ENCODE measurements around the gene RGS12.

Gene RGS12

DNA sequence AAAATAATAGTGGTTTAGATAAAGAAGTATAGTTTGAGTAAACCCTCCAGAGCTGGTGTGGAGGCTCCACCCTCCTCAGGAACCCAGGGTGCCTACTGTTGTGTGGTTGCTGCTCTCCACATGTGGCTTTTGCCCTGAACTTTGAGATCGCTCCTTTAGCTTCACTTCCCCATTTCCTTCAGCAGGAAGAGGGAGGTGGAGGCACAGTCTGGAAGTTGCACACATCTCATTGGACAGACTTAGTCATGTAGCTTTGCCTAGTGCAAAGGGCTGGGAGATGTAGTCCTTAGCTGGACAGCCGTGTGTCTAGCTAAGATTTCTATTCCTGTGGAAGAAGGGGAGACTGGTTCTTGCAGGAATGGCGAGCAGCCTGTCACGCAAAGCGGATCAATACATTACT, 37.9 kb downstream of the RGS12 start:
- no peak for DNase-seq (ENCODE audit: low spot score)

DNA sequence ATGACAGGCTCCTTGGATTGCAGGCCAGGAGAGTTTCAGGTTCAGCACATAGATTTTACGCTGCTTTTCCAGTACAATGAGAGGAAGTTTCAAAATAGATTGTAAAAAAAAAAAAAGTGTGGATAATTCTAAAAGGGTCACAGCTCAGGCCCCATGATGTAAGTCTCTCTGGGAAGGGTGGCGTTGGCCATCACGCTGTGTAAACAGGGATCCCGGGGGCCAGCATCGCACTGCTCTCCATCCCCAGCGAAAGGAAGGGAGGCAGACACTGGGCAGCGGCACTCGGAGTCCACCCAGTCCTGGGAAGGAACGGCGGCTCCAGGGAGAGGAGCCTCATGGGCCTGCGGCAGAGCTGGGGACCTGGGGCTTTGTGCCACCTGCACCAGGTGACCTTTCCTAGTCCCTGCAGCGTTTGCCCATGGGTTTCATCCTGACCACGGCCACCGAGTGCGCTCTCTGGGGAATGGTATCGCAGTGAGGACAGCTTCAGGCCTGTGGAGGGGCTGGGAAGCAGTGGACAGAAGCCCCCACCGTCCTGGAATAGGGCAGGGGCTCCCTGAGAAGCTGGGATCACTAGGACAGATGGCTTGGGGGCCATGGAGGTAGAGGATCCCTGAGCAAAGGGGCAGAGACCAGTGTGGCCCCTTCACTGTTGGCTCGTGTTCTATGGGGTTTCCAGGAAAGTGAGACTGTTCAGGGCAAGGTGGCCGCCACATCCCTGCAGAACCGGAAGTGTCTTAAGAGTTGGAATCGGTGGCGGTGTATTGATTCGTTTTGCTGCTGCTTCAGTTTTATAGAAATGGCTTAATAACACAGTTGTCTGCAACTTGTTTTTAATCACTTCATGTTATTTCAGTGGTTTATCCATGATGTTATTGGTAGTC, 38.9 kb downstream of the RGS12 start:
- no peak for DNase-seq (ENCODE audit: low spot score)

GRCh38 chr4:3332498-3332897, 39.7 kb downstream of the RGS12 start:
- DNase-seq (ENCODE audit: low spot score) = no peak

- DNase-seq (ENCODE audit: low spot score) = no peak
Measured at GRCh38 chr4:3334316-3334715, 41.5 kb downstream of the RGS12 start.

DNA sequence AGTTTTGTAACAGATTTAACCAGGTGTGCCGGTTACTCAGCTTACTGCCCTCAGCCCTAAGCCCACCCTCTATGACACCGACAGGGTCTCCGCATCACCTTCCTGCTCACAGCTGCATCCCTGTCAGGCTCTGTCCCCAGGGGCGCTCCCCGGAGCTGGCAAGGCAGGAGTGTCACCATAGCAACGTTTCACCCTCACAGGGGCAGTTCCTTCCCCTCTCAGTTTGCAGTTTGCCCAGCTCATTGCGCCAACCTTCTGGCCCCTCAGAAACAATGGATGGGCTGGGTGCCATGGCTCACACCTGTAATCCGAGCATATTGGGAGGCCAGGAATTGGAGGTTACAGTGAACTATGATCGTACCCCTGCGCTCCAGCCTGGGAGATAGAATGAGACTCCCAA, 42.6 kb downstream of the RGS12 start:
- no peak for DNase-seq (ENCODE audit: low spot score)

GRCh38 chr4:3335982-3336381, 43.2 kb downstream of the RGS12 start:
- no peak for DNase-seq (ENCODE audit: low spot score)

DNA sequence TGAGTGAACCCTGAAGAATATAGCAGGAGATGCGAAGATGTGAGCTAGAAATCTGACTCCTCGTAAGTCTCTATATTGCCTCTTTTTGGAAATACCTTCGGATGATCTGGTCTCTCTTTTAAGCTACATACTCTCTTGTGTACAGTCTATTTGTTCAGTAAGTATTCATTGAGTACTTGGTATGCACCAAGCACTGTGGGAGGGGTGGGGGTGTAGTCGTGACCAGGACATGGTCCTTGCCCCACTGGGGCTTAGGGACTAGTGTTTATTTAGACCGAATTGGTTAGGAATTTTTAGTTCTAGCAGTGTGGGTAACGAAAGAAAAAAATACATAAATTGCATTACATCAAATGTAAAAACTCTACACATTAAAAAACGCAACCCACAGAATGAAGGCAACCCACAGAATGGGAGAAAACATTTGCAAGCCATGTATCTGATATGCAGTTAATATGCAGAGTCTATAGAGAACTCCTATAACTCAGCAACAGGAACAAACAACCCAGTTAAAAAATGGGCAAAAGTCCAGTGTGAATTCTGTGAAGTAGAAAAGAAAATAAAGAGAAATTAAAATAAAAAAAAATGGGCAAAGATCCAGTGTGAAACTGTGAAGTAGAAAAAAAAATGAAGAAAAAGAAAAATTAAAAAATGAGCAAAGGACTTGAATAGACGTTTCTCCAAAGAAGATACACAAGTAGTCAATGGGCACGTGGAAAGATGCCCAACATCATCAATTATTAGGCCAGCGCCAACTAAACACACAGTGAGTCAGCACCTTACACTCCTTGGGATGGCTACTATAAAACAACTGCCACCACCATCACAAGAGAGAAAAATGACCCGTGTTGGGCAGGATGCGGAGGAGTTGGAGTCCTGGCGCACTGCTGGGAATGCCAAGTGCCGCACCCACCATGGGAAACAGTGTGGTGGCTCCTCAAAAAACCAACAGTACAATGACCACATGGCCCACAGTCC, 43.8 kb downstream of the RGS12 start:
- no peak for DNase-seq (ENCODE audit: low spot score)

- no peak for DNase-seq (ENCODE audit: low spot score)
Measured at GRCh38 chr4:3337357-3337732, 44.5 kb downstream of the RGS12 start.

DNA sequence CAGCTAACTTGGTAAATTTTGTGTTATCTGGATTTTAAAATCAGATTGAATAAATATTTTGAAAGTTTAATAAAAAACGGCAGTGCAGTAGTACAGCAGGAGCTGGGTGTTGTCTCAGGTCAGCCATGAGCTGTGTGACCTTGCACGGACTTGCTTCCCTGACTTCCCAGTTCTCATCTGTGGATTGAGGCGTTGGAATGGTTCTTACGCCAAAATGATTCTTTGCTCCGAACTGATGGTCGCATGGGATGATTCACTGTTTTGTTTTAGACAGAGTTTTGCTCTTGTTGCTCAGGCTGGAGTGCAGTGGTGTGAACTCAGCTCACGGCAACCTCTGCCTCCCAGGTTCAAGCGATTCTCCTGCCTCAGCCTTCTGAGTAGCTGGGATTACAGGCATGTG, 45.0 kb downstream of the RGS12 start:
- no peak for DNase-seq (ENCODE audit: low spot score)

GRCh38 chr4:3338321-3338838, 45.6 kb downstream of the RGS12 start:
- DNase-seq (ENCODE audit: low spot score) = no peak

DNA sequence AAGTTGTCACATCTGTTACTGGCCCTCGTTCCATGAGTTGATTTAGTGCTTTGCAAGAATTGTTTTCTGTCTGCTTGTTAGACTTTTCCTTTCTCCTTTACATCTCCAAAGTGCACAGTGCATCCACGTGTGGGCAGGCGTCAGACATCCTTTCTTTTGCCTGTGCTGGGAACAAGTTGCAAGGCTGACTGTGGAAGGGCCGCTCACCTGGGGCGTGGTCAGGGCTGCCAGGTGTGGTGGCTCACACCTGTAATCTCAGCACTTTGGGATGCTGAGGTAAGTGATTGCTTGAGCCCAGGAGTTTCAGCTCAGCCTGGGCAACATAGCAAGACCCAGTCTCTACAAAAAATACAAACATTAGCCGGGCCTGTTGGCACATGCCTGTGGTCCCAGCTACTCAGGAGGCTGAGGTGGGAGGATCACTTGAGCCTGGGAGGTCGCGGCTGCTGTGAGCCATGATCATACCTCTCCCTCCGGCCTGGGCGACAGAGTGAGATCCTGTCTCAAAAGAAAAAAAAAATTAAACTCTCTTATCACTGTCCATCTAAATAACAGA, 46.2 kb downstream of the RGS12 start:
- DNase-seq (ENCODE audit: low spot score) = no peak

DNA sequence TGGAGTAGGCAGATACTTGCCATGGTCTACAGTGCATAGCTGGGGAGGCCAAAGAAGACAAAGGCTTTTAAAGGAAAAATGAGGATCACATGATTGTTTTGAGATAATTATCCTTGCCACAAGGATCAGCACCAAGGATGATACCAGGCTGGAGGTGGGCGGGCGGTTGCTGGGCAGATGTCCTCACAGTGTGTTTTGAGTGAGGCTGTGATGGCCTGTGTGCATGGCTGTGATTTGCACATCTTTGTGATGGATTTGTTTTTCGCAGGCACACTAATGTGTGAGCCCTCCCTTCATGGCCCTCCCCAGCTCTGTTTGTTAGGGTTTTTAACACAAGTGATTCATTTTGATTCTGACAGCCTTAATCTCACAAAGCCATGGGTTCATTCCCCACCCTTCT, 46.8 kb downstream of the RGS12 start:
- DNase-seq (ENCODE audit: low spot score) = no peak

GRCh38 chr4:3340038-3340699, 47.3 kb downstream of the RGS12 start:
- DNase-seq (ENCODE audit: low spot score) = no peak

DNA sequence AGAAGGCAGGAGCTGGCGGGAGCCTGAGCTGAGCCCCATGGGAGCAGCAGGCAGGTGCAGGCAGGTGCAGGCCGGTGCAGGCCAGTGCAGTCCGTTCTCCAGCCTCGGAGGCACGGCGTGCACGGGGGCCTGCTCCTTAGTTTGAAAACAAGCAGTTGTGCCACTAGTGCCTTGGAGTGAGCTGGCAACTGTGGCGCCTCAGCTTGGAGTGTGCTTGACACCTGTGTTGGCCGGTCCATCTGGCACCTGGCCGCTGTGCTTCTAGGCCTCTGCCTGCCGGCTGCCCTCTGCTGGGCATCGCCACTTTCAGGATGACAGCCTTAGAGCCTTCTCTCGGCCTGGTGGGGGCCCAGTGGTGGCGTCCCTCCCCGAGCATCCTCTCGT, 47.9 kb downstream of the RGS12 start:
- no peak for DNase-seq (ENCODE audit: low spot score)

DNA sequence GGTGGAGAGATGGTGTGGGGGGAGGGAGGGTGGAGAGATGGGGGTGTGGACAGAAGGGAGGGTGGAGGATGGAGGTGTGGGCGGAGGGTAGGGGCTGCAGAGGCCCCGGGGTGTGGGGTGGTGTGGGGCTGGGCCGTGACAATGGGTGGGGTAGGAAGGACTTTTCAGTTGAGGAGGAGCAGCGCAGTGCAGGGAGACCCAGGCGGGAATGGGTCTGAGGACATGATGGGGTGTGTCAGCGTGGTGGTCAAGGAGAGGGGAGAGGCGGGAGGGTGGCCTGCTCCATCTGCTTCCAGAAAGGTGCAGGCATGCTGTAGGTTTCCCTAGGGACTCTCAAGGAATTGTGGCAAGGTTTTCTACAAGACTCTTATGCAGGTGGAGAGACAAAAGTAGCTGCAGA, 48.9 kb downstream of the RGS12 start:
- DNase-seq (ENCODE audit: low spot score) = no peak

- DNase-seq (ENCODE audit: low spot score) = no peak
Measured at GRCh38 chr4:3342182-3342854, 49.5 kb downstream of the RGS12 start.

Measured in COLO829 (cell line).